IMR-90 (cell line): ENCODE data around the gene SDK1. TPM values are rescaled to one million over a fixed set of nuclear protein-coding genes. Genes with fewer than 3 reads are reported as not detected.

Source experiments
- ATAC-seq: fragments of 200-7000 bp; cut with Tn5 transposase; 2 replicates; pipeline ENCODE4 v1.9.1; 2020; ENCODE audit warnings: low read depth, mild to moderate bottlenecking, moderate library complexity
- BruUV-seq: library from RNA; stranded (reverse); fragments of 400-500 nt; replicated peaks from 2 replicates; lab custom pipeline; 2021; lab: Mats Ljungman, UMichigan
- CTCF ChIA-PET: fragments of 300-600 bp; formaldehyde crosslinking; extraction: SDS; loops from one replicate; lab custom pipeline; 2021; ENCODE audit warnings: antibody characterized with exemption; lab: Yijun Ruan, JAX
- POLR2A ChIA-PET: fragments of 300-600 bp; sonication (Branson Sonifier 250); formaldehyde crosslinking; loops from one replicate; lab custom pipeline; 2022; ENCODE audit warnings: antibody characterized with exemption; ENCODE audit not compliant: unreplicated experiment; lab: Charles Lee
- DNase-seq: peaks from one replicate; pipeline ENCODE4 v3.0.0; 2013
- H2AFZ ChIP-seq: replicated peaks from 2 replicates; pipeline ENCODE3; 2013; ENCODE audit warnings: low read length, mild to moderate bottlenecking; ENCODE audit not compliant: poor library complexity
- H2AK5ac ChIP-seq: 2 replicates; pipeline ENCODE4 v1.6.1; 2013; ENCODE audit warnings: low read depth, low read length, inconsistent platforms
- H2AK9ac ChIP-seq: replicated peaks from 2 replicates; pipeline ENCODE3; 2013; ENCODE audit warnings: mild to moderate bottlenecking, low read depth, low read length, moderate library complexity; ENCODE audit not compliant: poor library complexity
- H2BK120ac ChIP-seq: 2 replicates; pipeline ENCODE4 v1.6.1; 2013; ENCODE audit warnings: low read depth, low read length, inconsistent platforms
- H2BK15ac ChIP-seq: 3 replicates; pipeline ENCODE4 v1.6.1; 2013; ENCODE audit warnings: low read depth, low read length, inconsistent platforms
- H2BK20ac ChIP-seq: 2 replicates; pipeline ENCODE4 v1.6.1; 2013; ENCODE audit warnings: low read depth, mild to moderate bottlenecking, inconsistent platforms, low read length, moderate library complexity
- H2BK5ac ChIP-seq: 2 replicates; pipeline ENCODE4 v1.6.1; 2013; ENCODE audit warnings: mild to moderate bottlenecking, low read depth, low read length, inconsistent platforms; ENCODE audit not compliant: poor library complexity, severe bottlenecking
- H3K14ac ChIP-seq: replicated peaks from 2 replicates; pipeline ENCODE4 v1.6.1; 2013; ENCODE audit warnings: low read depth, low read length, inconsistent platforms
- H3K18ac ChIP-seq: 2 replicates; pipeline ENCODE4 v1.6.1; 2013; ENCODE audit warnings: low read depth, low read length, control low read depth
- H3K23ac ChIP-seq: 2 replicates; pipeline ENCODE4 v1.6.1; 2013; ENCODE audit warnings: low read depth, low read length, inconsistent platforms
- H3K27ac ChIP-seq: 2 replicates; pipeline ENCODE4 v1.5.1; 2013; ENCODE audit warnings: mild to moderate bottlenecking, control low read depth, low read length; ENCODE audit not compliant: insufficient read depth
- H3K27me3 ChIP-seq: 2 replicates; pipeline ENCODE4 v1.6.1; 2013; ENCODE audit warnings: low read length; ENCODE audit not compliant: control insufficient read depth, insufficient read depth
- H3K36me3 ChIP-seq: 2 replicates; pipeline ENCODE4 v1.6.1; 2013; ENCODE audit warnings: low read length, mixed read lengths; ENCODE audit not compliant: control insufficient read depth, insufficient read depth
- H3K4ac ChIP-seq: 2 replicates; pipeline ENCODE4 v1.6.1; 2013; ENCODE audit warnings: low read depth, low read length, inconsistent platforms
- H3K4me1 ChIP-seq: 2 replicates; pipeline ENCODE4 v1.6.1; 2013; ENCODE audit warnings: low read length, mixed read lengths; ENCODE audit not compliant: control insufficient read depth, insufficient read depth
- H3K4me2 ChIP-seq: 2 replicates; pipeline ENCODE4 v1.6.1; 2013; ENCODE audit warnings: low read depth, mild to moderate bottlenecking, control low read depth, low read length, moderate library complexity
- H3K4me3 ChIP-seq: 2 replicates; pipeline ENCODE4 v1.5.1; 2013; ENCODE audit warnings: low read depth, mild to moderate bottlenecking, control low read depth, low read length, moderate library complexity; ENCODE audit not compliant: insufficient read depth
- H3K56ac ChIP-seq: 2 replicates; pipeline ENCODE4 v1.6.1; 2013; ENCODE audit warnings: low read length, inconsistent platforms; ENCODE audit not compliant: insufficient read depth; ENCODE audit errors: extremely low read depth
- H3K79me1 ChIP-seq, 2 experiments: 2 replicates each; pipeline ENCODE4 v1.6.1; 2013; ENCODE audit warnings: low read length in 2 of 2, inconsistent platforms in 1 of 2, low read depth in 1 of 2
- H3K9ac ChIP-seq: 2 replicates; pipeline ENCODE4 v1.6.1; 2013; ENCODE audit warnings: low read depth, low read length, control low read depth
- H3K9me1 ChIP-seq: 2 replicates; pipeline ENCODE4 v1.6.1; 2013; ENCODE audit warnings: low read length, inconsistent platforms; ENCODE audit not compliant: insufficient read depth
- H3K9me3 ChIP-seq: 2 replicates; pipeline ENCODE4 v1.6.1; 2013; ENCODE audit warnings: low read length; ENCODE audit not compliant: control insufficient read depth, insufficient read depth
- H4K20me1 ChIP-seq: 2 replicates; pipeline ENCODE4 v1.6.1; 2013; ENCODE audit warnings: low read length, inconsistent platforms; ENCODE audit not compliant: insufficient read depth
- H4K5ac ChIP-seq: 2 replicates; pipeline ENCODE4 v1.6.1; 2013; ENCODE audit warnings: mild to moderate bottlenecking, low read depth, low read length, control low read depth
- H4K8ac ChIP-seq, 2 experiments: 2 replicates each; pipeline ENCODE4 v1.6.1; 2013; ENCODE audit warnings: low read depth in 2 of 2, low read length in 2 of 2, control low read depth in 1 of 2, inconsistent platforms in 1 of 2
- H4K91ac ChIP-seq: 2 replicates; pipeline ENCODE4 v1.6.1; 2013; ENCODE audit warnings: low read depth, low read length, inconsistent platforms; ENCODE audit not compliant: insufficient read depth
- BHLHE40 ChIP-seq: fragments of 150-350 bp; IDR thresholded peaks from 2 replicates; pipeline ENCODE4 v1.6.1; 2016; ENCODE audit warnings: mild to moderate bottlenecking, low read depth, low read length
- CEBPB ChIP-seq: IDR thresholded peaks from 2 replicates; pipeline ENCODE4 v1.6.1; 2012; ENCODE audit warnings: low read depth, low read length, improper control_type of control experiment
- CTCF ChIP-seq: conservative IDR thresholded peaks from 2 replicates; pipeline ENCODE4 v1.5.1; 2012; ENCODE audit warnings: mild to moderate bottlenecking, low read depth, low read length, improper control_type of control experiment
- ELK1 ChIP-seq: fragments of 150-350 bp; IDR thresholded peaks from 2 replicates; pipeline ENCODE4 v1.6.1; 2016; ENCODE audit warnings: low read depth, mild to moderate bottlenecking, low read length, moderate library complexity, borderline replicate concordance
- FOS ChIP-seq: fragments of 150-350 bp; IDR thresholded peaks from 2 replicates; pipeline ENCODE4 v1.6.1; 2016; ENCODE audit warnings: low read depth, low read length
- NFE2L2 ChIP-seq: fragments of 150-350 bp; IDR thresholded peaks from 2 replicates; pipeline ENCODE4 v1.6.1; 2016; ENCODE audit warnings: low read depth, mild to moderate bottlenecking, low read length
- POLR2A ChIP-seq: IDR thresholded peaks from 2 replicates; pipeline ENCODE4 v1.6.1; 2012; ENCODE audit warnings: mild to moderate bottlenecking, low read depth, low read length
- RAD21 ChIP-seq: IDR thresholded peaks from 2 replicates; pipeline ENCODE4 v1.6.1; 2012; ENCODE audit warnings: low read length, improper control_type of control experiment
- RCOR1 ChIP-seq: IDR thresholded peaks from 2 replicates; pipeline ENCODE4 v1.6.1; 2012; ENCODE audit warnings: mild to moderate bottlenecking, low read length, improper control_type of control experiment; ENCODE audit not compliant: insufficient replicate concordance
- RFX5 ChIP-seq: IDR thresholded peaks from 2 replicates; pipeline ENCODE4 v1.8.0; 2012; ENCODE audit warnings: low read depth, mild to moderate bottlenecking, low read length, moderate library complexity
- SMC3 ChIP-seq: fragments of 150-350 bp; IDR thresholded peaks from 2 replicates; pipeline ENCODE4 v1.6.1; 2016; ENCODE audit warnings: low read depth, mild to moderate bottlenecking, antibody characterized with exemption, low read length, moderate library complexity
- WGBS, 2 experiments: methylation state at CpG; one replicate each; pipeline versions ENCODE4 v1.1.5 to v1.1.7; 2013; ENCODE audit warnings: missing lambda C conversion rate in 2 of 2; ENCODE audit not compliant: insufficient read length in 1 of 2; ENCODE audit errors: extremely low coverage in 2 of 2; 5-methylcytosine and 5-hydroxymethylcytosine counted together
- dilution Hi-C: fragments of 300-500 bp; cut with HindIII; formaldehyde crosslinking; loops from one replicate; pipeline ENCODE4 v1.14.3; 2018; ENCODE audit warnings: low sequenced_read_pairs; ENCODE audit not compliant: unreplicated experiment
- in situ Hi-C: fragments of 300-500 bp; cut with MboI; formaldehyde crosslinking; loops from 3 replicates; pipeline ENCODE4 v1.14.3; 2019; ENCODE audit warnings: low sequenced_read_pairs, inconsistent platforms, mixed read lengths
- intact Hi-C: fragments of 100-400 bp; cut with micrococcal nuclease; formaldehyde crosslinking; loops from 2 replicates; pipeline ENCODE4 v1.10.0; 2022
- polyA plus RNA-seq, 3 experiments: library from polyadenylated mRNA; depleted of rRNA; stranded (reverse); fragments of >200 nt; gene quantifications; 2 replicates each; pipeline ENCODE4 v1.2.3, GENCODE V29; 2012; ENCODE audit warnings: low replicate concordance in 1 of 3
- total RNA-seq: library from RNA; depleted of rRNA; stranded (reverse); fragments of >200 nt; gene quantifications from 2 replicates; pipeline ENCODE4 v1.2.3, GENCODE V29; 2012

The SDK1 gene
- total and polyA plus RNA-seq, 2 of the 4 experiments (the other 2 are of a cell fraction) = 1.5 to 1.6 TPM

- no peak overlapping the region for H3K4ac ChIP-seq
- dilution Hi-C loops = no loop called here
- no peak overlapping the region for H3K18ac ChIP-seq
- H3K23ac ChIP-seq = no peak overlapping the region
- H2BK15ac ChIP-seq = no peak overlapping the region
- in situ Hi-C loops = no loop called here
- 90% methylated on average over 5 of the region's 17 CpGs; no CpG with 5 or more reads in 1 of the 2 experiments for WGBS, 2 experiments
- no peak overlapping the region for H4K5ac ChIP-seq
- H2BK120ac ChIP-seq = no peak overlapping the region
- no peak overlapping the region for H2AFZ ChIP-seq
- no peak overlapping the region for H3K4me3 ChIP-seq
- no peaks in the 10 kb centered on the region for H3K36me3 ChIP-seq
- no peak for TF ChIP-seq RFX5
- TF ChIP-seq SMC3 = no peak
- no peak for TF ChIP-seq NFE2L2
- TF ChIP-seq CEBPB = no peak
- no peak for TF ChIP-seq POLR2A
- no peak for TF ChIP-seq ELK1
- TF ChIP-seq BHLHE40 = no peak
- TF ChIP-seq RCOR1 = no peak
- no peak for TF ChIP-seq FOS
- no peak for TF ChIP-seq RAD21
- no peak for TF ChIP-seq CTCF
- ChIA-PET POLR2A (no interaction called here), CTCF (no interaction called here)
- no peak overlapping the region for H4K91ac ChIP-seq
- no peaks in the 10 kb centered on the region for H3K9me1 ChIP-seq
- DNase-seq (peak; percentile 7), ATAC-seq (peak; percentile 29; the same call in 1 of the 2 replicates)
- no TSS peak for BruUV-seq
- H3K4me2 ChIP-seq = no peak overlapping the region
- H4K8ac ChIP-seq = no peak overlapping the region
- no peak overlapping the region for H3K9ac ChIP-seq
- H2BK20ac ChIP-seq = no peak overlapping the region
- no peaks in the 10 kb centered on the region for H3K27me3 ChIP-seq
- H3K56ac ChIP-seq = no peak overlapping the region
- peaks cover 15% of the 10 kb centered on the region for H3K9me3 ChIP-seq
- no peak overlapping the region for H2AK9ac ChIP-seq
- no peaks in the 10 kb centered on the region for H4K20me1 ChIP-seq
- intact Hi-C loops = no loop called here
- H3K79me1 ChIP-seq = no peaks in the 10 kb centered on the region
- no peak overlapping the region for H3K14ac ChIP-seq
- no peak overlapping the region for H2BK5ac ChIP-seq
- no peaks in the 10 kb centered on the region for H3K4me1 ChIP-seq
- no peak overlapping the region for H2AK5ac ChIP-seq
- H3K27ac ChIP-seq = no peak overlapping the region
Observed at GRCh38 chr7:4103352-4104091, 802.5 kb downstream of the SDK1 start.
